GM12892 (cell line): ENCODE measurements around the gene UBD.

Source experiments
- POLR2A ChIP-seq: IDR thresholded peaks from 2 replicates; pipeline ENCODE4 v1.6.1; 2011; ENCODE audit warnings: low read depth, low read length, control low read depth
- TAF1 ChIP-seq: IDR thresholded peaks from 2 replicates; pipeline ENCODE4 v1.6.1; 2011; ENCODE audit warnings: low read depth, mild to moderate bottlenecking, control low read depth, low read length, borderline replicate concordance

DNA sequence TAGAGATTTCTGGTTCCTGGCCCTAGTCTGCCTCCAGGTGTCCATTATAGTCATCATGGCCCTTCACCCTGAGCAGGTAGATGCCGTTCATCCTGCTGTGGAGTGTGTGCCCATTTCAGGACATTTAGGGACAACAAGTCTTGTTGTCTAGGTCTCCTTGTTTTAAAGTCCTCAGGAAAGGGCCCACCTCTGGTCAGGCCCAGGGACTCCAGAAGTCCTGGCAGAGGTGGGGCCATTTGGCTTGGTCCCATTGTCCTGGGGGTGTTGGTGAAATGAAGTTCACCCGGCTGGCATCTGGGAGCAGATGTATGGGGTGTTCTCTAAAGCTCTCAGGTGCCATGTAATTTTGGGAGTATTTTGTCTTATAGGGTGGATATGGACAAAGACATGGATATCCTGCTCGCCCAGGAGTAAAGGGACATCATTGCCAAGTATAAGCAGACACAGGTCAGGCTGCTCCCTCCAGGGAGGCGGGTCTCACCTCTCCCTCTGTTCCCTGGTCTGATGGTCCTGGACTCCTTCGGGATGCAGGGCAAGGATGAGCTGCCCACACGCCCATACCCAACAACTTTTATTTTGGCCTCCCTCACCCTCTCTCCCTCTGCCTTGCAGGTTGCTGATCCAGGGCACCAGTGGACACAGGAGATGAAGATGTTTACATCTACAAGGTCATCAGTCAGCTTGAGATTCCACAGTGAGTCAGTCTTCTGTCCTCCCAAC, 40.1 kb downstream of the UBD start:
- no peak for TF ChIP-seq POLR2A
- no peak for TF ChIP-seq TAF1
